WI38 (cell line): Measurements from ENCODE around the gene ZBTB7A.

Source experiments
- H3K4me3 ChIP-seq: 2 replicates; pipeline ENCODE4 v1.5.1; 2011; ENCODE audit warnings: low read depth, mild to moderate bottlenecking, control low read depth, low read length
- TF ChIP-seq, protein P1 (sequence below): IDR thresholded peaks from 2 replicates; pipeline ENCODE4 v1.5.1; 2012; ENCODE audit warnings: low read depth, mild to moderate bottlenecking, control low read depth, low read length

The ZBTB7A gene

DNA sequence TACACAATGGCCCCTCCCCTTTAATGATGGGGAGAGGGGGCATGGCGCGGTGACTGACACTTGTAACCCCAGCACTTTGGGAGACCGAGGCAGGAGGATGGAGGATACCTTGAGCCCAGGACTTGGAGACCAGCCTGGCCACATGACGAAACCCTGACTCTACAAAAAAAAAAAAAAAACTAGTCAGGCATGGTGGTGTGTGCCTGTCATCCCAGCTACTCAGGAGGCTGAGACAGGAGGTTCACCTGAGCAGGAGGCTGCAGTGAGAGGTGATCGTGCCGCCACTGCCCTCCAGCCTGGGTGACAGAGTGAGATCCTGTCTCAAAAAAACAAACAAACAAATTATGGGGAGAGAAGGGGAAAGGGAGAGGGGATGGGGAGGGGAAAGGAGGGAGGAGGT lies 13.8 kb upstream of the ZBTB7A start:
- TF ChIP-seq, protein P1, sequence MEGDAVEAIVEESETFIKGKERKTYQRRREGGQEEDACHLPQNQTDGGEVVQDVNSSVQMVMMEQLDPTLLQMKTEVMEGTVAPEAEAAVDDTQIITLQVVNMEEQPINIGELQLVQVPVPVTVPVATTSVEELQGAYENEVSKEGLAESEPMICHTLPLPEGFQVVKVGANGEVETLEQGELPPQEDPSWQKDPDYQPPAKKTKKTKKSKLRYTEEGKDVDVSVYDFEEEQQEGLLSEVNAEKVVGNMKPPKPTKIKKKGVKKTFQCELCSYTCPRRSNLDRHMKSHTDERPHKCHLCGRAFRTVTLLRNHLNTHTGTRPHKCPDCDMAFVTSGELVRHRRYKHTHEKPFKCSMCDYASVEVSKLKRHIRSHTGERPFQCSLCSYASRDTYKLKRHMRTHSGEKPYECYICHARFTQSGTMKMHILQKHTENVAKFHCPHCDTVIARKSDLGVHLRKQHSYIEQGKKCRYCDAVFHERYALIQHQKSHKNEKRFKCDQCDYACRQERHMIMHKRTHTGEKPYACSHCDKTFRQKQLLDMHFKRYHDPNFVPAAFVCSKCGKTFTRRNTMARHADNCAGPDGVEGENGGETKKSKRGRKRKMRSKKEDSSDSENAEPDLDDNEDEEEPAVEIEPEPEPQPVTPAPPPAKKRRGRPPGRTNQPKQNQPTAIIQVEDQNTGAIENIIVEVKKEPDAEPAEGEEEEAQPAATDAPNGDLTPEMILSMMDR = no peak

DNA sequence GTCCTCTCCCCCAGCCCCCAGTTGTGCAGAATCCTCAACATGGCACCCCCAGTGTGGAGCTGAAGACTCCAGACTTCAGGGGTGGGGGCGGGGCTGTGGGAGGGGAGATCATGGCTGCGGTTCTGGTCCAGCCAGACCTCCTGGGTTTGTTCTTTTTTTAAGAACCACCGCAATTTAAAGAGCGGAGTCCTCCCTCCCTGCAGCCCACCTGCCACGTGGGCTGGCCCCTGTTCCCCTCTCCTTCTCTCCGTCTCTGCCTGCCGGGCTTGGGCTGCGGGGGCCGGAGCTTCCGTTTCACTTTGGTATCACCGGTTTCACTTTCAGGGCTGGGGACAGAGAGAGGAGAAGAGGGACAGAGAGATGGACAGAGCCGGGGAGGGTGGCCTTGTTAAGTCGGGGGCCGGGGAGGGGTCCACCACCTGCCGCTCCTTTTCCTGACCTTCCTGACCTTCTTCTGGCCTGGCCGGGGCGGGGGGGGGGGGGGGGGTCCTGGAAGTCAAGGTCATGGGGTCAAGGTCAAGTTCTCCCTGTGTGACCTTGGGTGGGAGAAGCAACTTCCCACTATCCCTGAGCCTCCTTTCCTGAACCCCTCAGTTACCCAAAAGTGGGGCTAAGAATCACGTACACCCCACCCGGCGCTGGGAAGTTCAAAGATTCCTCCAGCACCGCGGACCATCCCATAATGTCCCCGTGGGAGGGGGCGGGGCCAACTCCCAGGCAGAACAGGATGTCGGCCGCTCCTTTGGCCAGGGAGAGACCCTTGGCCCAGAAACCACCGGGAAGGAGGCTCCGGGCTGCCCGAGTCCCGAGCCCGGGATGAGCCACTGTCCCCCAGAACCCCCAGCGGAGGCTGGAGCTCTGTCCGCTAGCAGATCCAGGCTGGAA lies 11.3 kb upstream of the ZBTB7A start:
- TF ChIP-seq, protein P1 = no peak
- peak overlapping the region; percentile 55 for H3K4me3 ChIP-seq

More for the DNA sequence above, 13.8 kb upstream of the ZBTB7A start:
- H3K4me3 ChIP-seq = no peak overlapping the region

DNA sequence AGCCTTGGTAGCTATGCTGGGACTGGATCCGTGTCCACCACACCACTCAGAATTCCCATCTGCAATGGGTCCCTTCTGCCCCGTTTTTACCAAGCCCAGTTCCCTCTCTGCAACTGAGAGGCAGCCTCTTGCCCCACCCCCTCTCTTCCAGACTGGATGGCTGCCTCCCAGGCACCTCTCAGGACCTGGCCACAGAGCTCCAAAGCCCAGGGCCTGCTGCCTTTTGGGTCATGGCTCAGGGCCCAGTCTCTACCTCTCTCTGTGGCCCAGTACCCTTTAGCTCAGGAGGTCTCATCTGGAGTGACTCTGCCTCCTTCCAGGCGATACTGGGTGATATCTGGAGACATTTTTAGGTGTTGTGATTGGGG lies 10.3 kb upstream of the ZBTB7A start:
- no peak overlapping the region for H3K4me3 ChIP-seq

DNA sequence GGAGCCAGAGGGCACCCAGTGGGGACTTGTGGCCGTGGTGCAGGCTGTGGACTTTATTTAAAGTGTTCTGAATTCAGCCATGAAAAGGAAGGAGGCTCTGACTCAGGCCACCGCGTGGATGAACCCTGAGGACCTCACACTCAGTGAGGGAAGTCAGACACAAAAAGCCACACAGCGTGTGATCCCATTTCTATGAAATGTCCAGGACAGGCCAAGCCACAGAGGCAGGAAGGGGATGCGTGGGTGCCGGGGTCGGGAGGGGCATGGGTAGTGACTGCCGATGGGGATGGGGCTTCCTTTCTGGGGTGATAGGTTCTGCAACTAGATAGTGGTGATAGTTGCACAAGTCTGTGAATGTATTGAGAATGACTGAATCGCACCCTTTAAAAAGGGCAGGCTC lies 8.7 kb upstream of the ZBTB7A start:
- H3K4me3 ChIP-seq = no peak overlapping the region
- TF ChIP-seq, protein P1 = no peak

More for the DNA sequence above, 10.3 kb upstream of the ZBTB7A start:
- TF ChIP-seq, protein P1 = no peak

DNA sequence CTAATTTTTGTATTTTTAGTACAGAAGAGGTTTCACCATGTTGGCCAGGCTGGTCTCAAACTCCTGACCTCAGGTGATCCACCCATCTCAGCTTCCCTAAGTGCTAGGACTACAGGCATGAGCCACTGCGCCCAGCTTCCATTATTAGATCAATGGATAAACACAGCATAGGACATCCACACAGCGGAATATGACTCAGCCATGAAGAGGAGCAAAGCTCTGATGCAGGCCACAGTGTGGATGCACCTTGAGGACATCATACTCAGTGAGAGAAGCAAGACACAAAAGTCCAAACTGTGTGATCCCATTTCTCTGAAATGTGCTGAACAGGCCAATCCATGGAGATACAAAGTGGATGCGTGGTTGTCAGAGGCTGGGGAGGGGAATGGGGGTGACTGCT lies 4.9 kb upstream of the ZBTB7A start:
- no peak overlapping the region for H3K4me3 ChIP-seq
- TF ChIP-seq, protein P1 = no peak

DNA sequence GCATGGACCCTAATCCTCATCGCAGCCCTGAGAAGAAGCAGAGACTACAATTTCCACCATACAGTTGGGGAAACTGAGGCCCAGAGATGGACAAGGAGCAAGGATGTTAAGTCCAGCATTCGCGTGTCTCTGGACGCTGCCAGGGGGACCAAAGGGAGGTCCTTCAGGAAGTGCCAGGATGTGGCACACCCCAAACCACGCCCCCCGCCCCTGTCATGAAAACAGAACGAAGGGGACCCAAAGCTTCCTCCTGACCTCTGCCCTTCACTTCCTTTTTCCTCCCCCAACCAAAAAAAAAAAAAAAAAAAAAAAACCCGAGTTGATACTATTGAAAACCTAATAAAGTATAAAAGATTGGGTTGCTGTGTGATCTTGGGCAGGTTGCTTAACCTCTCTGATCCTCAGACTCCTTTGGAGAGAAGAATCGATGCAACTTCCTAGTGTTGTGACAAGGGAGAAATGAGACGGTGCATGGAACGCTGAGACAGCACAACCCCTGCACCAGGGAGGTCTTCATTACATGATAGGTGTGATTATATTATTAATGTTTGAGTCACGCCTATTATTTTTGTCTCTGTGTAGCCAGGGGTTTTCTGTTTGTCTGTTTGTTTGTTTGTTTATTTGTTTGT lies 2.7 kb upstream of the ZBTB7A start:
- TF ChIP-seq, protein P1 = no peak
- H3K4me3 ChIP-seq = no peak overlapping the region
